Gastroesophageal sphincter (tissue), 3 donors: ENCODE measurements around the gene NAXE.

Experiments used
- POLR2A ChIP-seq, 2 donors: fragments of 450-650 bp; IDR thresholded peaks; one replicate each; pipeline ENCODE4 v1.6.1; 2017; ENCODE audit warnings: antibody characterized with exemption in 2 of 2, mild to moderate bottlenecking in 2 of 2, moderate library complexity in 1 of 2
- TF ChIP-seq, protein P1 (sequence below), 4 experiments: fragments of 200-600 bp in 2 of 4; fragments of 450-650 bp in 2 of 4; sonication (generic) in 1 of 4; IDR thresholded peaks; one replicate each; pipeline ENCODE4 v1.5.1; 2017 to 2019; ENCODE audit warnings: antibody characterized with exemption in 4 of 4, mild to moderate bottlenecking in 2 of 4, moderate library complexity in 2 of 4

DNA sequence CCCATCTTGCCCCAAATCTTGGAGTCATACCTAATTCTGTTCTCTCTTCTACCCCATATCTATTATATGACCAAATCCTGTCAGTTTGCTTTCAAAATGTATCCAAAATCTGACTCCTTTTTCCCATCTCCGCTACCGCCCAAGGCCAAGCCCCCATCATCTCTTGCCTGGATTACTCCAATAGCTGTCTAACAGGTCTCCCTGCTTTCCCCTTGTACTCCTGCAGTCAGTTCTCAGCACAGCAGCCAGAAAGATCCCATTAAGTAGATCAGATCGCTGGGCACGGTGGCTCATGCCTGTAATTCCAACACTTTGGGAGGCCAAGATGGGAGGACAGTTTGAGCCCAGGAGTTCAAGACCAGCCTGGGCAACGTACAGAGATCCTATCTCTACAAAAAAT, 39.1 kb upstream of the NAXE start:
- no peak for TF ChIP-seq POLR2A (IDR thresholded peaks at IDR 0.05)
- TF ChIP-seq, protein P1, sequence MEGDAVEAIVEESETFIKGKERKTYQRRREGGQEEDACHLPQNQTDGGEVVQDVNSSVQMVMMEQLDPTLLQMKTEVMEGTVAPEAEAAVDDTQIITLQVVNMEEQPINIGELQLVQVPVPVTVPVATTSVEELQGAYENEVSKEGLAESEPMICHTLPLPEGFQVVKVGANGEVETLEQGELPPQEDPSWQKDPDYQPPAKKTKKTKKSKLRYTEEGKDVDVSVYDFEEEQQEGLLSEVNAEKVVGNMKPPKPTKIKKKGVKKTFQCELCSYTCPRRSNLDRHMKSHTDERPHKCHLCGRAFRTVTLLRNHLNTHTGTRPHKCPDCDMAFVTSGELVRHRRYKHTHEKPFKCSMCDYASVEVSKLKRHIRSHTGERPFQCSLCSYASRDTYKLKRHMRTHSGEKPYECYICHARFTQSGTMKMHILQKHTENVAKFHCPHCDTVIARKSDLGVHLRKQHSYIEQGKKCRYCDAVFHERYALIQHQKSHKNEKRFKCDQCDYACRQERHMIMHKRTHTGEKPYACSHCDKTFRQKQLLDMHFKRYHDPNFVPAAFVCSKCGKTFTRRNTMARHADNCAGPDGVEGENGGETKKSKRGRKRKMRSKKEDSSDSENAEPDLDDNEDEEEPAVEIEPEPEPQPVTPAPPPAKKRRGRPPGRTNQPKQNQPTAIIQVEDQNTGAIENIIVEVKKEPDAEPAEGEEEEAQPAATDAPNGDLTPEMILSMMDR (IDR thresholded peaks at IDR 0.05), result no peak
